OCI-LY1 (cell line): ENCODE data around the gene MTUS2.

Experiments used
- H2AFZ ChIP-seq: fragments of 200-600 bp; sonication (generic), shearing (Covaris generic); 2 replicates; pipeline ENCODE4 v1.6.0; 2014; ENCODE audit warnings: antibody characterized with exemption, mild to moderate bottlenecking, low read length
- H3F3A ChIP-seq: fragments of 200-600 bp; sonication (generic), shearing (Covaris generic); 2 replicates; pipeline ENCODE4 v1.6.0; 2014; ENCODE audit warnings: mild to moderate bottlenecking, antibody characterized with exemption, low read length, moderate library complexity; ENCODE audit not compliant: insufficient read depth
- H3K27ac ChIP-seq: fragments of 200-600 bp; sonication (generic); 2 replicates; pipeline ENCODE4 v1.5.1; 2014; ENCODE audit warnings: low read length, mixed run types, mild to moderate bottlenecking, low read depth; ENCODE audit not compliant: poor library complexity, severe bottlenecking
- H3K27me3 ChIP-seq: fragments of 200-600 bp; sonication (generic); 2 replicates; pipeline ENCODE4 v1.6.0; 2014; ENCODE audit warnings: antibody characterized with exemption, mild to moderate bottlenecking, low read length, moderate library complexity; ENCODE audit not compliant: insufficient read depth
- H3K36me3 ChIP-seq: fragments of 200-600 bp; sonication (generic); 2 replicates; pipeline ENCODE4 v1.6.1; 2014; ENCODE audit warnings: mild to moderate bottlenecking, antibody characterized with exemption, low read length, moderate library complexity, mixed read lengths; ENCODE audit not compliant: insufficient read depth
- H3K4me1 ChIP-seq: fragments of 200-600 bp; sonication (generic); 2 replicates; pipeline ENCODE4 v1.5.1; 2014; ENCODE audit warnings: mild to moderate bottlenecking, low read length, moderate library complexity; ENCODE audit not compliant: insufficient read depth, severe bottlenecking
- H3K4me2 ChIP-seq: fragments of 200-600 bp; sonication (generic), shearing (Covaris generic); 2 replicates; pipeline ENCODE4 v1.6.1; 2014; ENCODE audit warnings: low read length
- H3K4me3 ChIP-seq: fragments of 200-600 bp; sonication (generic); 2 replicates; pipeline ENCODE4 v1.5.1; 2014; ENCODE audit warnings: low read length, low read depth, mild to moderate bottlenecking, mixed read lengths; ENCODE audit not compliant: poor library complexity, severe bottlenecking
- H3K79me2 ChIP-seq: fragments of 200-600 bp; shearing (Covaris generic); 2 replicates; pipeline ENCODE4 v1.6.1; 2016; ENCODE audit warnings: mixed run types, low read length, mixed read lengths; ENCODE audit not compliant: insufficient read depth
- H3K9ac ChIP-seq: fragments of 200-600 bp; sonication (generic), shearing (Covaris generic); 2 replicates; pipeline ENCODE4 v1.6.1; 2014; ENCODE audit warnings: mild to moderate bottlenecking, low read length, mixed read lengths
- H3K9me2 ChIP-seq: fragments of 200-600 bp; sonication (generic), shearing (Covaris generic); 2 replicates; pipeline ENCODE4 v1.6.1; 2014; ENCODE audit warnings: low read depth, mild to moderate bottlenecking, low read length, mixed read lengths
- H3K9me3 ChIP-seq: fragments of 200-600 bp; shearing (Covaris generic); 2 replicates; pipeline ENCODE4 v1.6.1; 2014; ENCODE audit warnings: low read length, mixed read lengths
- H4K20me1 ChIP-seq: fragments of 200-600 bp; sonication (generic), shearing (Covaris generic); 2 replicates; pipeline ENCODE4 v1.6.0; 2016; ENCODE audit warnings: mild to moderate bottlenecking, low read length; ENCODE audit not compliant: insufficient read depth
- CTCF ChIP-seq: fragments of 200-600 bp; sonication (generic), shearing (Covaris generic); IDR thresholded peaks from 2 replicates; pipeline ENCODE4 v1.5.1; 2017; ENCODE audit warnings: mild to moderate bottlenecking, antibody characterized with exemption, low read length, moderate library complexity, mixed read lengths
- EZH2 ChIP-seq: fragments of 200-600 bp; sonication (generic), shearing (Covaris generic); IDR thresholded peaks from 2 replicates; pipeline ENCODE4 v1.8.0; 2017; ENCODE audit warnings: borderline replicate concordance, mixed run types, mild to moderate bottlenecking, antibody characterized with exemption, low read length, moderate library complexity, mixed read lengths

The MTUS2 gene

DNA sequence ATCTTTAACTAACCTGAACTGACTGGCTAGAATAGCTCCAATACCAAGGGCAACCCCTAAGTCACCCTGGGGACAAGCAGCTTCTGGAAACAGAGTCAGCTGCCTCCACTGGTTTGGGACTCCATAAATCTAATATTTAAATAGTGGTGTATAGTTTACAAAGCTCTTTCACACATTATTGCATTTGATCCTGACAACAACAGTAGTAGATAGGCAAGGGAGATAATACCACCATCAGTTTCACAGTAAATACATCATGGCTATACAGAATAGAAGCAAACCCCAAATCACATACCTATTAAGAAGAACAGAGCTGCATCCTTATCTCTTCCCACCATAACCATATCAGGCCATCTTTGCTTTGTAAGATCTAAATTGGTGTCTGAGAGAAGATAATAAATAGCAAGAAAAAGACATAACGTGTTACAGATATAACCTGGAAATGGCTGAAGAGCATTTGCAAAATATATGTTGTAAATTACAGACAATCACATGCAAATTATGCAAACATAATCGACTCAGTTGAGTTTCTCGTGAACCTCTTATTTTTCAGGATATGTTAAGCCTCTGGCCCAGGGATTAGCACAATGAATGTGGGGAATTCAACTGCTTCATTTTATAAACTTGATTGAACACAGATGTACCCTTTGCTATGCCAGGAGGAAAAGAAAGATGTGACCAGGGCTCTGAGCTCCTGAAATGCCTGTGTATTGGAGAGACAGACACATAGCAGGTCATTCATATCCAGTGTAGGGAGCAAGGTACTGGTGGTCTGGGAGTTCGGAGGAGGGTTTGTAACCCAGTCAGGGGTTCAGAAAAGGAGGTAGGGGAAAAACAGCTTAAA is 632.9 kb downstream of the MTUS2 start:
- no peaks in the 10 kb centered on the region for H3F3A ChIP-seq
- H3K9ac ChIP-seq: no peak overlapping the region
- no peaks in the 10 kb centered on the region for H3K36me3 ChIP-seq
- no peaks in the 10 kb centered on the region for H3K9me2 ChIP-seq
- H3K9me3 ChIP-seq: no peaks in the 10 kb centered on the region
- TF ChIP-seq EZH2 (no peak), CTCF (no peak)
- H4K20me1 ChIP-seq: no peaks in the 10 kb centered on the region
- no peaks in the 10 kb centered on the region for H3K4me1 ChIP-seq
- H3K27ac ChIP-seq: no peak overlapping the region
- H3K27me3 ChIP-seq: no peaks in the 10 kb centered on the region
- no peak overlapping the region for H2AFZ ChIP-seq
- H3K79me2 ChIP-seq: no peaks in the 10 kb centered on the region
- H3K4me2 ChIP-seq: no peak overlapping the region
- no peak overlapping the region for H3K4me3 ChIP-seq

DNA sequence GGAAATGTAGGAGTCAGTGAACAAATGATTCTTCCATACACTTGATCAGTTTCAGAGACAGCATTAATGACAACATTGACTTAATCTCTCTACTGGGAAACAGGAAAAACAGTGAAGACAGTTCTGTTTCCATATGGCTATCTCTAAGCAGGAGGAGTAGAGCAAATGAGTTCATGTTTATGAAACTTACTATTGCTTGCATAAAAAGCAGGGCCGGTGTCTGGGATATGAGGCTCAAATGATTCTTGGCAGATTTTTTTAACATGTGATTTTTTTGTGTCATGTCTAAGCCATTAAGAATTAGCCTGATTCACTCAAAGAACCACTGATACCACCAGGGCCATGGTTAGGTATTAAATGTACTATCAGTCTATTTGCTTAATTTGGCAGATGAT is 633.5 kb downstream of the MTUS2 start:
- H3K9ac ChIP-seq: no peak overlapping the region
- no peaks in the 10 kb centered on the region for H3K36me3 ChIP-seq
- H3K4me3 ChIP-seq: no peak overlapping the region
- no peaks in the 10 kb centered on the region for H3K4me1 ChIP-seq
- TF ChIP-seq CTCF (no peak), EZH2 (no peak)
- H3K9me2 ChIP-seq: no peaks in the 10 kb centered on the region
- no peak overlapping the region for H3K4me2 ChIP-seq
- no peaks in the 10 kb centered on the region for H3K79me2 ChIP-seq
- no peaks in the 10 kb centered on the region for H4K20me1 ChIP-seq
- no peak overlapping the region for H2AFZ ChIP-seq
- no peaks in the 10 kb centered on the region for H3K9me3 ChIP-seq
- H3F3A ChIP-seq: no peaks in the 10 kb centered on the region
- H3K27me3 ChIP-seq: no peaks in the 10 kb centered on the region
- no peak overlapping the region for H3K27ac ChIP-seq

GRCh38 chr13:29454931-29455481 is 634.9 kb downstream of the MTUS2 start:
- Histone ChIP-seq H3K9me3 (no peaks in the 10 kb centered on the region), H3K27ac (no peak overlapping the region), H3F3A (no peaks in the 10 kb centered on the region), H4K20me1 (no peaks in the 10 kb centered on the region), H3K36me3 (no peaks in the 10 kb centered on the region), H3K79me2 (no peaks in the 10 kb centered on the region), H3K4me2 (no peak overlapping the region), H2AFZ (no peak overlapping the region), H3K4me3 (no peak overlapping the region), H3K9ac (no peak overlapping the region), H3K9me2 (no peaks in the 10 kb centered on the region), H3K27me3 (no peaks in the 10 kb centered on the region), H3K4me1 (no peaks in the 10 kb centered on the region)
- peak; percentile 73 for TF ChIP-seq CTCF
- TF ChIP-seq EZH2: no peak
